ENCODE measurements around the gene NOXA1. TPM values are rescaled to one million over a fixed set of nuclear protein-coding genes. Genes with fewer than 3 reads are reported as not detected.

Gene NOXA1
- total RNA-seq, 3 donors from 2014 or later, result 2.9 to 13.8 (median 4.6) TPM

DNA sequence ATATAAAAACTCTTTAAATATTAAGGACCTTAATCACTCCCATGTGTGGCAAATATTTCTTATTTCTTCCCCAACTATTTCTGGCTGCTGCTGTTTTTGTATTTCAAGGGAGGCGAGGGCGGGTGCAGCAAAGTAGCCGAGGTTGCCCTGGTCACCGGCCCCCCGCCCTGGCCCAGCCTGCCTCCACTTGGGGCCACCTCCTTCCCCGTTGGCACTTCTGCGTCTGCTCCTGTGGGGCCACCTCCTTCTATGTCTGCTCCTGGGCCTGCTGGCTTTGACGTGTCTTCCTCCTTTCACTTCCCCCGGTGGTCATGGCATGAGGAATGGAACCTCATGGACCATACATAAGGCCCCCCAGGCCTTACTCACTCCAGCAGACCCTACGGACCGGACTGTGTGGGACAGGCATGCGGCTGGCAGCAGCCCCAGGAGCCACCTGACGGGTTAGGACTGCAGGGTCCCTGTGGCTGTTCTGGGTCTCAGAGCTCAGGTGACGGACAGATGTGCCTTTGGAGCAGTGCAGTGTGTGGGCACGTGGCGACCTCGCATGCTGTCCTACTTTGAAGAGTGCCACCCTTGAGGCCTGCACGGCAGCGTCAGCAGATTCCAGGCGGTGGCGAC lies 23.8 kb downstream of the NOXA1 start:
- intact Hi-C loops (cut with DNase I; ENCODE audit: low total_unique reads), result no loop called here
- Histone ChIP-seq H3K4me1 (peaks cover 4 to 10% of the 10 kb centered on the region in 2 donors), H3K36me3 (no peaks in the 10 kb centered on the region), H3K27ac (no peak overlapping the region), H3K27me3 (no peaks in the 10 kb centered on the region), H3K4me3 (no peak overlapping the region), H3K9me3 (no peaks in the 10 kb centered on the region)
- DNase-seq (ENCODE audit: low spot score in 2 of 2), result no peak
- TF ChIP-seq, protein P1, sequence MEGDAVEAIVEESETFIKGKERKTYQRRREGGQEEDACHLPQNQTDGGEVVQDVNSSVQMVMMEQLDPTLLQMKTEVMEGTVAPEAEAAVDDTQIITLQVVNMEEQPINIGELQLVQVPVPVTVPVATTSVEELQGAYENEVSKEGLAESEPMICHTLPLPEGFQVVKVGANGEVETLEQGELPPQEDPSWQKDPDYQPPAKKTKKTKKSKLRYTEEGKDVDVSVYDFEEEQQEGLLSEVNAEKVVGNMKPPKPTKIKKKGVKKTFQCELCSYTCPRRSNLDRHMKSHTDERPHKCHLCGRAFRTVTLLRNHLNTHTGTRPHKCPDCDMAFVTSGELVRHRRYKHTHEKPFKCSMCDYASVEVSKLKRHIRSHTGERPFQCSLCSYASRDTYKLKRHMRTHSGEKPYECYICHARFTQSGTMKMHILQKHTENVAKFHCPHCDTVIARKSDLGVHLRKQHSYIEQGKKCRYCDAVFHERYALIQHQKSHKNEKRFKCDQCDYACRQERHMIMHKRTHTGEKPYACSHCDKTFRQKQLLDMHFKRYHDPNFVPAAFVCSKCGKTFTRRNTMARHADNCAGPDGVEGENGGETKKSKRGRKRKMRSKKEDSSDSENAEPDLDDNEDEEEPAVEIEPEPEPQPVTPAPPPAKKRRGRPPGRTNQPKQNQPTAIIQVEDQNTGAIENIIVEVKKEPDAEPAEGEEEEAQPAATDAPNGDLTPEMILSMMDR (IDR thresholded peaks at IDR 0.05), result no peak
- TF ChIP-seq POLR2AphosphoS5 (IDR thresholded peaks at IDR 0.05) (no peak), POLR2A (IDR thresholded peaks at IDR 0.05) (no peak)

DNA sequence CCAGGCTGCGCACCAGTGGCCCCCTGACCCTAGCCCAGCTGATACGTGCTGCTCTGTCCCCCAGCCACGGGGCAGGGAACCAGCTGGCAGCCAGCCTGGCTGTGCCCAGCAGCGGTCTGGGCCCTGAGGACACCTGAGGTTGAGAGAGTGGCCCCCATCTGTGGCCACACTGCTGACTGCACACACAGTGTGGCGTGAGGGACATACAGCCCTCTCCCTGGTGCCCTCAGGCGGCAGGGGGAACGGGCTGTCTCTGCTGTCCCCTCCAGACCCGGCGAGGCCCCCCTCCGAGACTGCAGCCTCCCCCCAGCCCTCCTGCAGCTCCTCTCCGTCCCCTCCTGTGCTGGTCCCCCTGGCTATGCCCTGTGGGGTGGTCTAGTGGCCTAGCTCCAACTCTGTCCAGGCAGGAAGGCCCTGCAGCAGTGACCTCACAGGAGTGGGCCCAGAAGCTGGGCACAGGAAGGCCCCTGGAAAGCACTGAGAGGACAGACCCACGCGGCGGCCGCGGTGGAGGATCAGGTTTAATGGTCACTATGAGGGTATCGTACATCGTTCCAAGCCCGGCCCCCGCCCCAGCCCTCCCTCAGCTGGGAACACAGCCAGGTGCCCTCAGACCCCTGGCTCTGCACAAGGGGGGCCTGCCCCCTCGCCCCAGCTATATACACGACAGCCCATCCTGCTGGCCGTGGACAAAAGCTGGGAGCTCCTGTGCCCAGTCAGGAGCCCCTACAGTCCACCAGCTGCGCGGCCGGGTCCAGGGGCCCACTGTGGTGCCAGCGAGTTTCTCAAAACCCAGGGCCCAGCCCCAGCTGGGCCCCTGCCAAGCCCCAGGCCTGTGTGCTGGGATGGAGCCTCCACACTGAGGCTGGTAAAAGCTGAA lies 24.8 kb downstream of the NOXA1 start:
- Histone ChIP-seq H3K27me3 (no peaks in the 10 kb centered on the region), H3K36me3 (no peaks in the 10 kb centered on the region), H3K4me1 (peaks cover 4 to 10% of the 10 kb centered on the region in 2 donors), H3K9me3 (no peaks in the 10 kb centered on the region), H3K4me3 (no peak overlapping the region), H3K27ac (no peak overlapping the region)
- DNase-seq (ENCODE audit: low spot score in 2 of 2), result no peak
- TF ChIP-seq POLR2AphosphoS5 (IDR thresholded peaks at IDR 0.05), result no peak
- TF ChIP-seq, protein P1 (IDR thresholded peaks at IDR 0.05), result no peak
- no peak for TF ChIP-seq POLR2A (IDR thresholded peaks at IDR 0.05)
- intact Hi-C loops (cut with DNase I; ENCODE audit: low total_unique reads), result no loop called here

DNA sequence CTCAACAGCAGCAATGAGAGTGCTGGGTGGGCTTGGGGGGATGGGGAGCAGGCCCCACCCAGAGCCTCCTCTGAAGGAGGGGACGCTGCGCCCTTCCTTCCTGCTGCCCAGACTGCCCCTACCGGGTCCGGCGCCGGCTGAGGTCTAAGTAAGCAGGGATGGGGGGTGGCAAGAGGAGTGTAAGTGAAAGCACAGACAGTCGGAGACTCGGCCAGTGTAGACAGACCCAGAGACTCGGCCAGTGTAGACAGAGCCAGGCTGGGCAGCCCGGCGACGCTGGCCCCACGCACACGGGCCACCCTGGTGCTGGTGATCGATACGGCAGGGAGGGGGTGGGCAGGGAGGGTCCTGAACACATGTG lies 25.4 kb downstream of the NOXA1 start:
- Histone ChIP-seq H3K4me3 (no peak overlapping the region), H3K27me3 (no peaks in the 10 kb centered on the region), H3K27ac (no peak overlapping the region), H3K9me3 (no peaks in the 10 kb centered on the region), H3K36me3 (no peaks in the 10 kb centered on the region), H3K4me1 (peaks cover 4 to 10% of the 10 kb centered on the region in 2 donors)
- DNase-seq (ENCODE audit: low spot score in 2 of 2), result no peak
- intact Hi-C loops (cut with DNase I; ENCODE audit: low total_unique reads), result no loop called here
- no peak for TF ChIP-seq POLR2A (IDR thresholded peaks at IDR 0.05)
- TF ChIP-seq, protein P1 (IDR thresholded peaks at IDR 0.05), result no peak
- TF ChIP-seq POLR2AphosphoS5 (IDR thresholded peaks at IDR 0.05), result no peak

DNA sequence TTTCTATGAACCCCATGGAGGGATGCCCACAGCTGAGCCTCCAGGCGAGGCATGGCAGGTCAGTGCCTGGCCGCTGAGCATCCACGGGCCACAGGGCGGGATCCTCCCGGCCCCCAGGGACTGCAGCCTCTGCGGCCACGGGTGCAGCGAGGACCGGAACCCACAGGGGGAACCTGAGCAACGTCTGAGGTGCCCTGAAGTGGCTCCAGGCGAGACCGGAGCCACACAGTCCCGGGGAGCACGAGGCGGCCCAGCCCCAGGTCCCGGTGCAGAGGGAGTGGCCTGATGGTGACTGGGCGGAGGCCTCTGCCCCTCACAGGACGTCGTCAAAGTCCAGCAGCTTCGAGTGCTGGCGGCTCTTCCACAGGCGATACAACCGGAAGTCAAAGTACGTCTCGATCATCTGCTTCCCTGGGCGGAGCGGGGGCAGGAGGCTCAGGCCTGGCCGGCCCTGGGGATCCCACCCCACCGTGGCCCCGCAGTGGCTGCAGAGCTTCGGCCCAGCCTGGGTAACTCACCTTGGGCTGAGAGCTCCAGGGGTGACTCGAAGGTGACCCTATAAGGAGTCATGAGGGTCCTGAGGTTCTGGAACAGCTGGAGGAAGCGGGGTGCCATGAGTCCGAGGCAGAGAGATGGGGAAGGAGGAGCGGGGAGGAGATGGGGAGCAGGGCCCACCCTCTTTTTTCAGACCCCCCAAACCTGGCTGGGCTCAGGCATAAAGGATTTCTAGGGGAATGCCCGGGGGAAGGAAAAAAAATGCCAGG lies 26.1 kb downstream of the NOXA1 start:
- H3K4me3 ChIP-seq, result no peak overlapping the region
- DNase-seq (ENCODE audit: low spot score in 2 of 2), result no peak
- no peaks in the 10 kb centered on the region for H3K27me3 ChIP-seq
- no peaks in the 10 kb centered on the region for H3K9me3 ChIP-seq
- no peak overlapping the region for H3K27ac ChIP-seq
- H3K36me3 ChIP-seq, result no peaks in the 10 kb centered on the region
- peaks cover 4 to 10% of the 10 kb centered on the region in 2 donors for H3K4me1 ChIP-seq
- TF ChIP-seq, protein P1 (IDR thresholded peaks at IDR 0.05), result no peak
- TF ChIP-seq POLR2A (IDR thresholded peaks at IDR 0.05), result no peak
- TF ChIP-seq POLR2AphosphoS5 (IDR thresholded peaks at IDR 0.05), result no peak
- intact Hi-C loops (cut with DNase I; ENCODE audit: low total_unique reads), result no loop called here
